Activated CD8-positive, alpha-beta memory T cell treated with anti-CD3 and anti-CD28 coated beads, Interleukin-2, amount 50 U/mL, for 48 hours (primary cell): ENCODE measurements around the gene ITIH6.
"Not testable (repeated sequence)": the region's sequence is repeated elsewhere in the genome, so short reads cannot be mapped to it uniquely, and the experiment has no call there.

ENCODE experiments used
- DNase-seq: peaks from one replicate; pipeline ENCODE4 v3.0.0-alpha.2; 2020

The ITIH6 gene

DNA sequence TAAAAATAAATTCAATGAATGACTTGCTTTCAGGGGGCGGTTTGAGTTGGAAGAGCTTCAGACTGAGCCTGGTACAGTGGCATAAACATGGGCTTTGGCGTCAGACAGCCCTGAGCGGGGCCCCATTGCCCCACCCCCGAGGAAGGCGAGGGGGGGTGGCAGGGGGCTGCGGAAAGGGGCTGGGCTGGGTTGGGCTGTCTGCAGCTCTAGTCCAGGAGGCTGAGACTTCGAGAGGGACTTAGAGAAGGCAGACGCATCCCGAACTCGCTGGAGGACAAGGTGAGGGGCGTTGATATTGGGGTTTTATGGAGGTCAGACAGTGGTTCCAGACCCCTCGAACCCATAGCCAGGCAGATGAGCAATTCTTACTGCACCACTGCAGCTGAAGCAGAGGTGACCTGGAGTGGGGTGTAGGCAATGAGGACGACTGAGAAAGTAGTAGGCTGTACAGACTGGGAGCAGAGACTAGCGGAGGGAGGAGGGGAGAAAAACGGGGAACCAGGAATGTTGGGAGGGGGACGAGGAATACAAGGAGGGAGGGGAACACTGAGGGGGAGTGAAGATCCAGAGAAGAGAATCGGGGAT, 9.6 kb upstream of the ITIH6 start, which contains the start of gene MAGED2:
TSS of gene MAGED2 (plus strand) at position 222 of the 585 bp plus-strand sequence. CDS start 1,587 bp downstream, outside the sequence.
- DNase-seq: no peak

DNA sequence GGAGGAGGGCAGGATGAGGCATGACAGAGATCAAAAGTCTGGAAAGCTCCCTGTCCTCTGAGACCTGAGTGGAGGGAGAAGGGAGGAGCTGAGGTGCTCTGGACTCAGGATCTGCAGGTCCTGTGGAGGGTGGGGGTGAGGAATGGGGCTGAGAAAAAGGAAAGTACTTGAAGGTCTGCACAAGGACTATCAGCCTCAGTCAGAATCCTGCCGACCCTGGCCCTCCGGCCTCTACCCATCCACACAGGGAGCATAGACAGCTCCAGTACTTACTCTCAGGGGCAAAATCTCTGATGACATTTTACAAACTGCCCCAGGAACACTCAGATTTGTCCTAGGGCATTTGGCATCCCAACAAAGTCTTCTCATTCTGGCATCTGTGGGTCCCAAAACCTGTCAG, 991 bp upstream of the ITIH6 start:
- DNase-seq: no peak

DNA sequence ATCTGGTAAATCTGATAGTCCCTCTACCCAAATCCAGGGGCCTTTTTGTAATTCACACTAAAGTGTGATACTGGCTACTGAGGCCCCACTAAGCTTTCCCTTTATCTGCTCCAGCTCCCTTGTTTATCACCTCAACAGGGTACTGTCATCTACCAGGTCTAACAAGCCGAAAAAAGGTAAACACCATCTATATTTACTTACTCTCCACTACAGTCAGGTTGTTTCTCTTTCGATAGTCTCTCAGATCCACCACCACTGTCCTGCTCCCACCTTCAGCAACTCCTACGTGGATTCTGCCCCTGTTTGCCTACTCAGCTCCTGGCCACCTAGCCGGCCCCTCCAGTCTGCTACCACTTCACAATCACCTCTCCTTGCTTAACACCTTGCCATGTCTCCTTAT, 3.3 kb downstream of the ITIH6 start:
- DNase-seq: no peak

DNA sequence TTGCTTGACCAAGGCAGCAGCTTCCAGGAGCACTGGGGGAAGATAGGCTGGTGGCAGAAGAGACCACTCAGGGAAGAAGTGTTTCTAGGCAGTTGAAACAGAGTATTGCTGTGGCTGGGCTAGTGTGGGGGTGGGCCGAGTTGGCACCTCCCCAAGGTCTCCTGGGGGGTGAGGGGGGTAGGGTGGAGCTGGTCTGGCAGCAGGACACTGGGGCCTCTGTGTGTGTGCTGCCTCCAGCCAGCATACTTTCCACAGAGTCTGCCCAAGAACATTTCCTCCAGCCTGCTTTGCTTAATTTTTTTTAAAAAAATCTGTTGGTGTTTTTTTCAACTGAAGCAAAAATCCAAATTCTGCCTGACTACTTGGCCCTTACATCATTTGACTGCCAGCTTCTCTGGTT, 4.0 kb downstream of the ITIH6 start:
- no peak for DNase-seq

DNA sequence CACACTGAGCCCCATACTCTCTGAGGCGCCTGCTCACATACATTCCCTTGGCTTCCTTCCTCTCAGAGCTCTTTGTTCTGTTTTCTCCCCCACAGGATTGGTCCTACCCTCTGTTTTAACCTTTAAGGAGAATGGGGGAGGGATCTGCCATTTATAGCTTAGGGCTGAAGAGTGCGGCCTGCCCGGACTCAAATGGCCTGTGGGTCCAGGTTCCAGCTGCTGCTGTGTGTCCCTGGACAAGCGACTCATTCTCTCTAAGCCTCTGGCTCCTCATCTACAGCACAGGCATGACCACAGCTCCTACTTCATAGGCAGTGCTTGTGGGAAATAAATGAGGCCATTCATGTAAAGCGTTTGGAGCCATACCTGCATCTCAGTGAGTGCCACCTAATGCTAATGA, 8.7 kb downstream of the ITIH6 start:
- DNase-seq: not testable (repeated sequence)

DNA sequence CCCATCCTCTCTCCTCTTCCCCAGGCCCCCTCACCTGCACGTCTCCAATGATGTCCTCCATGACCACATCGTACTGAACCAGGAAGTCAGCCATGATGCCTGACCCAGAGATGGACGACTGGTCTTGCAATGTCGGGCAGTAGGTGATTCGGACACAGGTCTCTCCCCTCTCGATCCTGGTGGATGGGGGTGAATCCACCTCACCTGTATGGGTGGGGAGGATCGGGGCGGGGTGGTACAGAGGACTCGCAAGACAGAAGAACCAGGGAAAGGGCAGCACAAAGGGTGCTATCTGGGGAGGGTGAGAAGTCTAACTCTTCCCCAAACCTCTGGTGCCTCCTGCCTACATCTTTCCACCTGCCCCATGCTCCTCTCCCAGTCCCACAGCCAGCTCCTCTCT, 9.6 kb downstream of the ITIH6 start:
- DNase-seq: no peak

DNA sequence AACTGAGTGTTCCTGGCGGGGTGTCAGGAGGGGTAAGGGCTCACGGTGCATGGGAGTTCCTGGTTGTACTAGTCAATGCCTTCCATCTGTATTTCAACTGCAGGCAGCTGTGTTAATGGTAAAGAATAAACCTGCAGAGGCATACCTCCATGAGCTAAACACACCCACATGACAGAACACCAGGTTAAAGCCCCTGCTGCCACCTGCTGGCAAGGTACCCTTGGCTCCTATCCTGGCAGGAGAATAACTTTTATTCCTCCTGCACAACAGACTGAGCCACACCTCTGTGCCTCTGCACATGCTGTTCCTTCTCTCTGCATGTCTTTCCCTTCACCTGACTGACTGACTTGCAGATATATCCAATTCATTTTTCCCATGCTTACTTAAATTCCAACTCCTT, 11.1 kb downstream of the ITIH6 start:
- peak; percentile 53 for DNase-seq

DNA sequence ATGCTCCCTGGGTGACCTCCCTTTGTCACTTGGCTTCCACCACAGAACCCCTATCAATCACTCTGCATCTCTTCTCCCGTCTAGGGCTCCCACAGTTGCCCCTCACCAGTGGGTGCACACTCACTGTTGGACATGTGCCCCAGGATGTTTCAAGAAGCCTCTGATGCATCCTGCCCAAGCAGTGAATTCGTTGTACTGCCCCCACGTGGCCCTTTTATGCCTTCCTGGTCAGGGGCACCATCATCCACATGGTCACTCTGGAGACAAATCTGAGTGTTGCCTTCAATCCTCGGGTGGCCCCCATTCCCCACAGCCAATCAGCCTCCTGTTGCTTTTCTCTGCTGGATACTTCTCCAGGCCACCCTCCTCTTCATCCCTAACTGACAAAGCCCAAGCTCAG, 12.2 kb downstream of the ITIH6 start:
- no peak for DNase-seq

DNA sequence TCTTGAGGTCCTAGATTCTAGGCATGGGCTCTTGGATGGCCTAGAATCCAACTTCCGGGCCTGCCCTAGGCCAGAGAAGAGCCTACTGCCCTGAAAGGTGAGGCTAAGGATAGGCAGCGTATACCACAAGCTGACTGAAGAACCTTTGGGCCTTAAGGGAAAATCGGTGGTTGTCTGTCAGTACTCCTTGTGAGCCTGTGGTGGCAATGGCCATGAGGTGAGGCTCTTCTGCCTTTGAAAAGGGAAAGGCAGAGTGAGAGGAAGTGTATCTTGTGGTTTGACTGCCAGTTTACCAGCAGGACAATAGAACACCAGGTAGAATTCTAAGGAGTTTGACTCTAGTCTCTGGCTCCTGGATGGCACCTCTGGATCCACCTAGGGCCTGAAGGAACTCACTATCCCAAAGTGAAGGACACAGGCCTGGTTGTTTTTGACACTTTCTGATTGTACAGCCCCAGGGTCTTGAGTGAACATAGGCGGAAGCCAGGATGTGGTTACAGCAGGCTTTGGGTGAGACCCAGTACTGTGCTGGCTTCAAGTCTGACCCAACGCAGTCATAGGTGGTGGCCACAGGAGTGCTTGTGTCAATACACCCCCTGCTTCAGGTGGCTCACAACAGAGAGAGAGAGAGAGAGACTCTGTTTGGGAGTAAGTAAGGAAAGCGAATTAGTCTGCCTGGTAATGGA, 20.9 kb downstream of the ITIH6 start:
- DNase-seq: no peak

DNA sequence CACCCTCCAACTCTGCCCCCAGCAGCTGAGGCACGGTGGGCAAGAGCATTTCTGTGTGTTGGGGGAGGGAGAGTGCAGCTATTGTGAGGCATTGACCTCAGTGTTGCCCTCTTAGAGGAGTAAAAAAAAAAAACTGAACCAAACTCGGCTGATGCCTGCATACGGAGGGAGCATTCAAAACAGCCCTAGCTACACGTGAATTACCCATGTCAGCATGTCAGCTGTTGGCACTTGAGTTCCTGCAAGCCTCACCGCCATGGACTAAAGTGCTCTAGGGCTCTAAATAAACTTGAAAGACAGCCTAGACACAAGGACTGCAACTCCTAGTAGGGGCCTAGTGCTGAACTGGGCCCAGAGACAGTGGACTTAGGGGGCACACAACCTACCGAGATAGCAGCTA, 22.0 kb downstream of the ITIH6 start:
- no peak for DNase-seq

DNA sequence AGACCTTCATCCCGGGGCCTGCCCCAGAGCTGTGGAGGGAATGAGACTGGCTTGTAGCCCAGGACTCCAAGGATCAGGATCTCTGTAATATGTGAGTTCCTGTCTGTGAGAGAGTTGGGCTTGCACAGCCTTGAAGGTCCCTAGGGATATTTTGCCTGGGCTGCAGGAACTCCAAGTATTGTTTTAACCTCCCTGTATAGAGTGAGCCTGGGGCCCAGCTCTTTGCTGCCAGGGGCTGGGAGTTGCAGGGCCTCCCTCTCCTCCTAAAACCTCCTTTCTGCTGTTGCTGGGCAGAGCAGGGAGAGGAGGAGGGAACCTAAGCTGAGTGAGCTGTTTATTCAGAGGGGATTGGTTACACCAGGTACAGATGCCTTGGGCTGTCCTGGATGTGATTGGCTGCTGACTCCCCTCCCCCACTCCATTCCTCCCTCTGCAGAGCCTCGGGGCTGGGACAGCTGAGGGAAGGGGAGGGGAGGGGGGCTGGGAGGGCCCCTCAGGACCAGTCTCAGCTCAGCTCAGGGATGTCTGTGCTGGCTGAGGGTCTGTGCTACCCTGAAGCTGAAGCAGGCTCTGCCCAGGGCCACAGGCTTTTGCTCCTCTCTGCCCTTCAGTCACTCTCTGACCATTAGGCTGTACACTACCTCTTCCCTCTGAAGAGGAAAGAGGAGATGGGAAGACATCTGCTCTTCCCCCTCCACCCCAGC, 23.5 kb downstream of the ITIH6 start:
- DNase-seq: not testable (repeated sequence)

DNA sequence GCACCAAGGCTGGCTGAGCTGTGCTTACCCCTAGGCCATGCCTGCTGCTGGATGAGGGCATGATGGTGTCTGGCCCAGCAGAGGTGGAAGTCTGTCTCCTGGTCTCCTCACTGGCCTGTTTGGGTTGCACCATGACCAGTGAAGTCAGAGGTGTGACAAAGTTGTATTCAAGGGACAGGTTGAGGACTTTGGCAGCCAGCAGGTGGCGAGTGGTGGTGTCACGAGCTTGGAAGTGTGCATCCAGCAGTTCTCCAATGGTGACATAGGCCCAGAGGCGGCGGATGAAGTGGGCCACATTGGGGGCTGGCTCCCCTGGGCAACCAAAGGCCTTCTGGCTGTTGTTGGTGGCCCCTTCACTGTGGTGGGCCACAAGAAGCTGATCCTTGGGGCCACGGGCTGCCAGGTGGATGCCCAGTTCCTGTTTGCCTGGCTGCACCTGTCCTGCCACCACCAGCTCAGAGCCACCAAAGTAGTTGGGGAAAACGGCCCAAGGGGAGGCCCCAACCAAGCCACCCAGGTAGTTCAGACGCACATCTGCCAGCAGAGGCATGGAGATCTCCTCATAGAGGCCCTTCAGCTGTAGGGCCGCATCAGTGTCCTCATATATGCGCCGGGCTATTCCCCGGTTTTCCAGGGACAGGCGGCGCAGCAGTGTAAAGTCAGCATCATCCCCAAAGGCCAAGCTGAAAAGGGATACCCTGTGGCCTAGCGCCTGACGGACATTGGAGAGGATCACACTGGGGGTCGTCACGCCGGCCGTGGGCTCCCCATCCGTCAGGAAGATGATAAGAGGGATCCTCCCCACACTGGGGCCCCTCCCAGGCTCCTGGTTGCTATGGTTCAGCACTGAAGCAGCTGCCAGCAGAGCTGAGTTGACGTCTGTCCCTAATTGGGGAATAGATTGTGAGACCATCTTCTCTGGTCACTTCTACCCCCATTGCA, 39.7 kb downstream of the ITIH6 start:
- DNase-seq: no peak

DNA sequence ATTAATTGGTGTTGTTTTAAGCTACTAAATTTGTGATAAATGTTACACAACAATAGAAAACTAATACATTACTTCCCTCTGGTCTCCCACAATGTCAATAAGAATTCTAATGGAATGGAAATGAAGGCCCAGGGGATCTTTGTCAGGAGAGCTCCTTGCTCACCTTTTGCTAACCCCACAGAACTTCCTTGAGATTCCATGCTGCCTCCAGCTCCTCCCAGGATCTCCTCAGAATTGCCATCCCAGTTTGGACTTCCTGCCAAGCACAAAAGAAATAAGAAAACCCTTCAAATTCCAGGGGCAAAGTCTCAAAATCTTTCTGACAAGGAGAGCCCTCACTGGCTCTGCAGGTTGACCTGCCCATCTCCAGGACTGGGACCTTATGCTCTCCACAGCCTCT, 43.2 kb downstream of the ITIH6 start:
- no peak for DNase-seq

DNA sequence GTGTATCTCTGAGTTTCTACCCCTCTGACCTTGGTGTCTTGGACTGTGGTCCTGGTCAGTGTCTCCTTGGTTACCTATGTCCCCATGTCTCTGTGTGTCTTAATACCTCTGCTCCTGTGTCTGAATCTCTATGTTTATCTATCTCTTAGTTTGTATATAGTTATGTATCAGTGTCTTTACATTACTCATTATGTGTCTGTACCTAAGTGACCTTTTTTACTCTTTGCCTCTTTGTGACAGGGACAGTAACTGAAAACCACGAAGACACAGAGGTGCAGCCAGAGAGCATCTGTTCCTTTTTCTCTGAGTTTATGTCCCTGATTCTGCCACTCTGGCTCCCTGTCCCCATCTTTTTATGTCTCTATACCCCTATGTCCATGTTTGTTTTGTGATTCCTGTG, 49.4 kb downstream of the ITIH6 start:
- DNase-seq: no peak

DNA sequence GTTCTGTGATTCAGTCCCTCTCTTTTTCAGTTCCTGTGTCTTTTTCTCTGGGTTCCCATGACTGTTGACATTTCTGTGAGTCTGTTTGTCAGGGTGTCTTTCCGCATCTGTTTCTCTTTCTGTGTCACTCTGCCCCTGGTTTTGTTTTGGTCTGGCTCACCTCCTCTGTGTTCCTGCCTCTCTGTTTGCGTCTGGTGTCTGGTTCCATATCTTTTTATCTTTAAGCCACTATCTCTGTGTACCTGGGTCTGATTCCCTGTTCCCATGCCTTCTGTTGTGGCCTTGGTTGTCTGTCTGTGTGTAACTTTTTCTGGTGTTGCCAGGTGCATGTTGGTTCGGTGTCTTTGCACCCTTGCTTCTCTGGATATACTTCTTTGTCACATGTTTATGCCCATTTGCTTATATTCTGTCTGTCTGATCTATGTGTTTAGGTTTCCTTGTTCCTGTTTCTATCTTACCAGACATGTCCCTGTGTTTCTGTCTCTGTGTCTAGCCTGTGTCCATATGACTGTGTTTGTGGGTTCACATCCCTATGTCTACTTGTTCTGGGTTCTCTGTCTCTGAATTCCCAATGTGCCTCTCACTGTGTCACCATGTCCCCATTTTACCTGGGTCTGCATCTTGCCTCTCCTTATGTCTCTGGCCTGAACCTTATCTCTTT, 50.2 kb downstream of the ITIH6 start:
- DNase-seq: no peak

DNA sequence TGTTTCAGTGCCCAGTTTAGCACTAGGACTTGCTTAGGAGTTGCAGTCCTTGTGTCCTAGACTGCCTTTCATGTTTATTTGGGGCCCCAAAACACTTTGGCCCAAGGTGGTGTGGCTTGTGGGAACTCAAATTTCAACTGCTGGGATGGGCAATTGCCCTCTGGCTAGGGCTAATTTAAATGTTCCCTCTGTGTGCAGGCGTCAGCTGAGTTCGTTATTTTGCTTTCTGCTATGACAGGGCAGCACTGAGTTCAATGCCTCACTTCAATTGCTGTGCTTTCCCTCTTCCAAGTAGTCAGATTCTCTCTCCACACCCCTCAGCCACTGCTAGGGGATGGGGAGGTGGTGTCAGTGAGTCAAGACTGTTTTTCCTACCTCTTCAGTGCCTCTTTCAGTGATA, 51.1 kb downstream of the ITIH6 start:
- no peak for DNase-seq

DNA sequence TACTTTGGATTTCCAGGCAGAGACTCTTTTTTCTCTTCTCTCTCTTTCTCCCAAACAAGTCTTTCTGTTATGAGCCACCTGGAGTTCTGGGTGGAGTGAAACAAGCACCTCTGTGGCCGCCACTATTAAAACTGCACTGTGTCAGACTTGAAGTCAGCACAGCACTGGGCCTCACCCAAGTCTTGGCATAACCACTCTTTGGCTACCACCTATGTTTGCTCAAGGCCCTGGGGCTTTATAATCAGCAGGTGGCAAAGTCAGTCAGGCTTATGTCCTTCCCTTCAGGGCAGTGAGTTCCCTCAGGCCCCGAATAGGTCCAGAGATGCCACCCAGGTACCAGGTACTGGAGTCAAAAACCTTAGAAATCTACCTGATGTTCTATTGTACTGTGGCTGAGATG, 52.4 kb downstream of the ITIH6 start:
- no peak for DNase-seq

DNA sequence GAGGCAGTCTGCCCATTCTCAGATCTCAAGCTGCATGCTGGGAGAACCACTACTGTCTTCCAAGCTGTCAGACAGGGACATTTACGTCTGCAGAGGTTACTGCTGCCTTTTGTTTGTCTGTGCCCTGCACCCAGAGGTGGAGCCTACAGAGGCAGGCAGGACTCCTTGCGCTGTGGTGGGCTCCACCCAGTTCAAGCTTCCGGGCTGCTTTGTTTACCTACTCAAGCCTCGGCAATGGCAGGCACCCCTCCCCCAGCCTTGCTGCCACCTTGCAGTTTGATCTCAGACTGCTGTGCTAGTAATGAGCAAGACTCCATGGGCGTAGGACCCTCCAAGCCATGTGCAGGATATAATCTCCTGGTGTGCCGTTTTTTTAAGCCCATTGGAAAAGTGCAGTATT, 59.5 kb downstream of the ITIH6 start:
- not testable (repeated sequence) for DNase-seq

DNA sequence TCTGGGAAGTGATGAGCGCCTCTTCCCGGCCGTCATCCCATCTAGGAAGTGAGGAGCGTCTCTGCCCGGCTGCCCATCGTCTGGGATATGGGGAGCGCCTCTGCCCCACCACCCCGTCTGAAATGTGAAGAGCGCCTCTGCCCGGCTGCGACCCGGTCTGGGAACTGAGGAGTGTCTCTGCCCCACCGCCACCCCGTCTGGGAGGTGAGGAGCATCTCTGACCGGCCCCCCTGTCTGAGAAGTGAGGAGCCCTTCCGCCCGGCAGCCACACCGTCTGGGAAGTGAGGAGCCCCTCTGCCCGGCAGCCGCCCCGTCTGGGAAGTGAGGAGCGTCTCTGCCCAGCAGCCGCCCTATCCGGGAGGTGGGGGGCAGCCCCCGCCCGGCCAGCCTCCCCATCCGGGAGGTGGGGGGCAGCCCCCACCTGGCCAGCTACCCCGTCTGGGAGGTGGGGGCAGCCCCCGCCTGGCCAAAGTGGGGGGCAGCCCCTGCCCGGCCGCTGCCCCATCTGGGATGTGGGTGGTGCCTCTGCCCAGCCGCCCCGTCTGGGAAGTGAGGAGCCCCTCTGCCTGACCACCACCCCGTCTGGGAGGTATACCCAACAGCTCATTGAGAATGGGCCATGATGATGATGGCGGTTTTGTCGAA, 61.6 kb downstream of the ITIH6 start:
- not testable (repeated sequence) for DNase-seq

DNA sequence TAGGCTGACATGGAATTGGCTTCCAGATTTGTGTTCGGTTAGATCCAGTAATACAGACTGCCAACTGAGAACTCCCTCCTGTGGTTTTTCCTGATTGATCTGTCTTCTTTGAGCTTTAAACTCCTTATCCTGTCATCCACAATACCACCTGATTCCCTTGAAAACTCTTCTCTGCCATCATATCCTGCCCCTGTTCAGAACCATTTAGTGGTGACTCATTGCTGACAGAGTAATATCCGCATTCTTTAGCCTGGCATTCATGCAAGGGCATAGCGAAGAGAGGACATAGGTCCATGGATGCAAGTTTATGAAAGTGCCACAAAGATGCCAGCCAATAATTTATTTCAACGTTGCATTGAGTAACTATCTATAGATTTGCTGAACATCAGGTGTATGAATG, 76.6 kb downstream of the ITIH6 start:
- DNase-seq: no peak

DNA sequence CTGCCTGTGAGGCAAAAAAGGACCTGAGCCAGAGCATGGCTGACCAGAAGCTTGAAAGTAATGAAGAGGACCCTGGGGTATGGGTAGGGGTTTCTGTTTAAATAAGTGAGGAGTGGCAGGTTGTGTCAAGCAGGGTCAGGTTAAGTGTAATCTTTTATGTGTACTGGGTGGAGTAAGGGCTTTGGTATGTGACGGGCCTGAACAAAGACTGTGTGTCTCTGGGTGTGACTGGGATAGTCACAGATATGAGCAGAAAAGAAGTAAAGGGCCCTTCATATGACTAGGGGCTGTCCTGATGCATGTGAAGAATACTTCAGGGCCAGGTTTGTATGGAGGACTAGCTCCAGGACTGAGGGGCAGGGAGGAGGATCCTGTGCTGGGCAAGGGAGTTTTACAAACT, 82.4 kb downstream of the ITIH6 start:
- DNase-seq: no peak

DNA sequence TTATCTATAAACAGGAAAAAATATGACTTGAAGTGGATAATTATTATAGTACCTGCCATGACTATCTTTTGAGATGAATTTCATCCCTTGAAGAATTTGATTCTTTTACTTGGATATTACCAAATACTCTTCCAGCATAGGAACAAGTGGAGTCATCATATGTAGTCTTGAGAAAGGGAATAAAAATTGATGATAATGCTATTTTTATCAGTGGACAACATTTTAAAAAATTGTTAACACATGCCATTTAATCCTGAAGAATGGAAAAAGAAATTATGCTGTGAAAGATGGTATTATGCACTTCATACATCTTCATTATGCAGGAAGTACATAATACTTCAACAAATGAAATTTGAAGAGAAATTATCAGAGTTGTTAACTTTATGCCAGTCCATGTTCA, 83.6 kb downstream of the ITIH6 start:
- no peak for DNase-seq
